PC-3 (cell line): Measurements from ENCODE around the gene GALNT10. TPM values are rescaled to one million over a fixed set of nuclear protein-coding genes. Genes with fewer than 3 reads are reported as not detected.

Source experiments
- ATAC-seq: fragments of 200-7000 bp; cut with Tn5 transposase; 2 replicates; pipeline ENCODE4 v1.9.1; 2020; ENCODE audit warnings: mild to moderate bottlenecking, moderate library complexity
- BruUV-seq: library from RNA; stranded (reverse); fragments of 400-500 nt; replicated peaks from 2 replicates; lab custom pipeline; 2021; lab: Mats Ljungman, UMichigan
- CTCF ChIA-PET: fragments of 300-600 bp; sonication (Branson Sonifier 250); formaldehyde crosslinking; loops from one replicate; lab custom pipeline; 2022; ENCODE audit warnings: antibody characterized with exemption; lab: Charles Lee
- POLR2A ChIA-PET: fragments of 300-600 bp; sonication (Branson Sonifier 250); formaldehyde crosslinking; loops from one replicate; lab custom pipeline; 2022; ENCODE audit warnings: antibody characterized with exemption; ENCODE audit not compliant: unreplicated experiment; lab: Charles Lee
- DNase-seq: peaks from one replicate; pipeline ENCODE4 v3.0.0-alpha.2; 2015
- H2AFZ ChIP-seq: fragments of 300-600 bp; sonication (generic); 2 replicates; pipeline ENCODE4 v1.6.0; 2016; ENCODE audit warnings: antibody characterized with exemption, low read length
- H3F3A ChIP-seq: fragments of 300-600 bp; sonication (generic); one replicate; pipeline ENCODE4 v1.6.0; 2017; ENCODE audit warnings: antibody characterized with exemption, low read length, control low read depth, mild to moderate bottlenecking; ENCODE audit not compliant: unreplicated experiment
- H3K27ac ChIP-seq: fragments of 300-600 bp; sonication (generic); 2 replicates; pipeline ENCODE4 v1.5.1; 2016; ENCODE audit warnings: mild to moderate bottlenecking, low read length
- H3K27me3 ChIP-seq: fragments of 300-600 bp; sonication (generic); 2 replicates; pipeline ENCODE4 v1.6.1; 2016; ENCODE audit warnings: low read length, mixed read lengths
- H3K36me3 ChIP-seq: fragments of 300-600 bp; sonication (generic); 2 replicates; pipeline ENCODE4 v1.6.1; 2016; ENCODE audit warnings: low read depth, mixed run types, low read length, mixed read lengths
- H3K4me1 ChIP-seq: fragments of 300-600 bp; sonication (generic); 2 replicates; pipeline ENCODE4 v1.5.1; 2016; ENCODE audit warnings: low read length; ENCODE audit not compliant: insufficient read depth
- H3K4me2 ChIP-seq: fragments of 300-600 bp; sonication (generic); 2 replicates; pipeline ENCODE4 v1.6.0; 2016; ENCODE audit warnings: low read length
- H3K4me3 ChIP-seq: fragments of 300-600 bp; sonication (generic); 2 replicates; pipeline ENCODE4 v1.5.1; 2016; ENCODE audit warnings: mild to moderate bottlenecking, low read length, mixed read lengths
- H3K79me2 ChIP-seq: fragments of 300-600 bp; sonication (generic); 2 replicates; pipeline ENCODE4 v1.6.1; 2017; ENCODE audit warnings: low read length, mixed read lengths
- H3K9ac ChIP-seq: fragments of 300-600 bp; sonication (generic); 2 replicates; pipeline ENCODE4 v1.6.0; 2016; ENCODE audit warnings: mild to moderate bottlenecking, low read length
- H3K9me2 ChIP-seq: fragments of 300-600 bp; sonication (generic); replicated peaks from 2 replicates; pipeline ENCODE4 v1.6.1; 2016; ENCODE audit warnings: mixed run types, low read length, mixed read lengths
- H3K9me3 ChIP-seq: fragments of 300-600 bp; sonication (generic); 2 replicates; pipeline ENCODE4 v1.6.1; 2016; ENCODE audit warnings: low read length, mixed read lengths
- H4K20me1 ChIP-seq: fragments of 300-600 bp; sonication (generic); 2 replicates; pipeline ENCODE4 v1.6.1; 2016; ENCODE audit warnings: low read length, mixed read lengths
- CTCF ChIP-seq: fragments of 300-600 bp; sonication (generic); conservative IDR thresholded peaks from 2 replicates; pipeline ENCODE4 v1.5.1; 2017; ENCODE audit warnings: antibody characterized with exemption, low read depth, mild to moderate bottlenecking, low read length
- EZH2 ChIP-seq: fragments of 300-600 bp; sonication (generic); IDR thresholded peaks from one replicate; pipeline ENCODE4 v1.6.1; 2017; ENCODE audit warnings: antibody characterized with exemption, mild to moderate bottlenecking, low read length; ENCODE audit not compliant: unreplicated experiment
- EZH2phosphoT487 ChIP-seq: fragments of 300-600 bp; sonication (generic); IDR thresholded peaks from 2 replicates; pipeline ENCODE4 v1.6.1; 2018; ENCODE audit warnings: mild to moderate bottlenecking, antibody characterized with exemption, low read length, borderline replicate concordance
- intact Hi-C: fragments of 100-400 bp; cut with micrococcal nuclease; formaldehyde crosslinking; loops from 2 replicates; pipeline ENCODE4 v1.9.0; 2023
- total RNA-seq: library from RNA; depleted of rRNA; stranded (reverse); fragments of >200 nt; gene quantifications from 2 replicates; pipeline ENCODE4 v1.2.3, GENCODE V29; 2014

The GALNT10 gene
- total RNA-seq, 1 experiment from 2014 or later: 46.2 TPM

GRCh38 chr5:154220625-154221024 is 30.1 kb downstream of the GALNT10 start:
- DNase-seq (peak; percentile 74), ATAC-seq (peak; percentile 77)
- peak overlapping the region; percentile 55 for H3K4me2 ChIP-seq
- no peaks in the 10 kb centered on the region for H4K20me1 ChIP-seq
- BruUV-seq: no TSS peak
- peaks cover 7% of the 10 kb centered on the region for H3F3A ChIP-seq
- H3K36me3 ChIP-seq: peaks cover 10% of the 10 kb centered on the region; the same call in 1 of the 2 replicates
- peaks cover 42% of the 10 kb centered on the region for H3K79me2 ChIP-seq
- peak overlapping the region; percentile 2; the same call in 1 of the 2 replicates for H3K4me3 ChIP-seq
- peak overlapping the region; percentile 71 for H3K27ac ChIP-seq
- no peak for TF ChIP-seq CTCF
- no peak for TF ChIP-seq EZH2phosphoT487
- no peak for TF ChIP-seq EZH2
- intact Hi-C loops: loop anchor here (5.0 kb wide), 1 partner anchor 67 kb away; no protein-coding TSS in a partner anchor
- ChIA-PET POLR2A (no interaction called here), CTCF (interaction anchor here (1.3 kb wide), 1 partner anchor 149 kb away, joined by 7 read pairs; no protein-coding TSS in a partner anchor)
- no peaks in the 10 kb centered on the region for H3K27me3 ChIP-seq
- no peak overlapping the region for H2AFZ ChIP-seq
- H3K9me3 ChIP-seq: no peaks in the 10 kb centered on the region
- no peak overlapping the region for H3K9ac ChIP-seq
- H3K4me1 ChIP-seq: peaks cover 40% of the 10 kb centered on the region
- no peaks in the 10 kb centered on the region for H3K9me2 ChIP-seq

GRCh38 chr5:154221371-154221896 is 30.9 kb downstream of the GALNT10 start:
- no peaks in the 10 kb centered on the region for H3K9me2 ChIP-seq
- ATAC-seq: peak; percentile 80
- peak overlapping the region; percentile 71 for H3K27ac ChIP-seq
- H4K20me1 ChIP-seq: no peaks in the 10 kb centered on the region
- H3F3A ChIP-seq: peaks cover 7% of the 10 kb centered on the region
- H3K79me2 ChIP-seq: peaks cover 36% of the 10 kb centered on the region
- H3K4me3 ChIP-seq: peak overlapping the region; percentile 2; the same call in 1 of the 2 replicates
- ChIA-PET CTCF (interaction anchor here (1.3 kb wide), 1 partner anchor 149 kb away, joined by 7 read pairs; no protein-coding TSS in a partner anchor), POLR2A (interaction anchor here (0.6 kb wide), 1 partner anchor 149 kb away, joined by 3 read pairs; no protein-coding TSS in a partner anchor)
- peak overlapping the region; percentile 31; the same call in 1 of the 2 replicates for H2AFZ ChIP-seq
- BruUV-seq: no TSS peak
- H3K9me3 ChIP-seq: no peaks in the 10 kb centered on the region
- H3K36me3 ChIP-seq: peaks cover 10% of the 10 kb centered on the region; the same call in 1 of the 2 replicates
- peaks cover 36% of the 10 kb centered on the region for H3K4me1 ChIP-seq
- intact Hi-C loops: loop anchor here (5.0 kb wide), 1 partner anchor 66 kb away; no protein-coding TSS in a partner anchor
- no peak for TF ChIP-seq EZH2
- no peak for TF ChIP-seq CTCF
- H3K27me3 ChIP-seq: no peaks in the 10 kb centered on the region
- peak; percentile 84 for DNase-seq
- peak overlapping the region; percentile 8; the same call in 1 of the 2 replicates for H3K9ac ChIP-seq
- H3K4me2 ChIP-seq: peak overlapping the region; percentile 55

GRCh38 chr5:154222414-154222813 is 31.9 kb downstream of the GALNT10 start:
- peaks cover 36% of the 10 kb centered on the region for H3K4me1 ChIP-seq
- ATAC-seq (no peak), DNase-seq (no peak)
- intact Hi-C loops: loop anchor here (5.0 kb wide), 1 partner anchor 65 kb away; no protein-coding TSS in a partner anchor
- no peak overlapping the region for H3K4me3 ChIP-seq
- BruUV-seq: no TSS peak
- H4K20me1 ChIP-seq: no peaks in the 10 kb centered on the region
- H3K36me3 ChIP-seq: peaks cover 15% of the 10 kb centered on the region; the same call in 1 of the 2 replicates
- ChIA-PET CTCF (no interaction called here), POLR2A (interaction anchor here (0.6 kb wide), 1 partner anchor 150 kb away, joined by 3 read pairs; no protein-coding TSS in a partner anchor)
- H3K79me2 ChIP-seq: peaks cover 26% of the 10 kb centered on the region
- H2AFZ ChIP-seq: no peak overlapping the region
- H3F3A ChIP-seq: peaks cover 7% of the 10 kb centered on the region
- H3K27me3 ChIP-seq: no peaks in the 10 kb centered on the region
- H3K9me2 ChIP-seq: no peaks in the 10 kb centered on the region
- TF ChIP-seq EZH2: no peak
- TF ChIP-seq EZH2phosphoT487: no peak
- no peak for TF ChIP-seq CTCF
- H3K9ac ChIP-seq: no peak overlapping the region
- H3K4me2 ChIP-seq: peak overlapping the region; percentile 55; the same call in 1 of the 2 replicates
- peak overlapping the region; percentile 71 for H3K27ac ChIP-seq
- no peaks in the 10 kb centered on the region for H3K9me3 ChIP-seq
